ENCODE measurements around the gene CASTOR2. TPM values are rescaled to one million over a fixed set of nuclear protein-coding genes. Genes with fewer than 3 reads are reported as not detected.

The CASTOR2 gene
- total and polyA plus RNA-seq, 12 donors, result 0.47 to 48.4 (median 17.3) TPM

Other genes with a start within 250 kb of the CASTOR2 start
- 10 to 100 TPM in 1 of 9 donors, 1 to 10 TPM in 7, under 1 TPM in 1; 0.61 to 37.1 (median 3.3) TPM for gene NCF1, start 190.7 kb upstream of the CASTOR2 start, total RNA-seq
- gene NCF1, start 190.7 kb upstream of the CASTOR2 start, polyA plus RNA-seq, result 1 to 10 TPM; 1.5 to 9.3 (median 5.9) TPM
- 10 to 100 TPM in 8 of 9 donors, 1 to 10 TPM in 1; 8.8 to 30.9 (median 19.2) TPM for gene GTF2IRD2, start 113.1 kb upstream of the CASTOR2 start, total RNA-seq
- gene GTF2IRD2, start 113.1 kb upstream of the CASTOR2 start, polyA plus RNA-seq, result 10 to 100 TPM; 15.0 to 24.0 (median 23.6) TPM
- gene RCC1L, start 109.1 kb downstream of the CASTOR2 start, total RNA-seq, result 100 to 1,000 TPM in 1 of 9 donors, 10 to 100 TPM in 8; 46.2 to 103 (median 72.2) TPM
- gene RCC1L, start 109.1 kb downstream of the CASTOR2 start, polyA plus RNA-seq, result 10 to 100 TPM; 42.3 to 63.7 (median 54.6) TPM
- 10 to 100 TPM; 22.4 to 82.7 (median 41.3) TPM for gene GTF2IRD2B, start 127.9 kb downstream of the CASTOR2 start, total RNA-seq
- 10 to 100 TPM; 15.0 to 25.5 (median 23.4) TPM for gene GTF2IRD2B, start 127.9 kb downstream of the CASTOR2 start, polyA plus RNA-seq

All from adrenal gland (tissue), 12 donors.